Panc1 (cell line): Measurements from ENCODE around the gene HACD2. TPM values are rescaled to one million over a fixed set of nuclear protein-coding genes. Genes with fewer than 3 reads are reported as not detected.

Source experiments
- ATAC-seq: fragments of 200-7000 bp; cut with Tn5 transposase; 2 replicates; pipeline ENCODE4 v1.9.1; 2020; ENCODE audit warnings: mild to moderate bottlenecking, moderate library complexity
- BruUV-seq: library from RNA; stranded (reverse); fragments of 400-500 nt; replicated peaks from 2 replicates; lab custom pipeline; 2021; lab: Mats Ljungman, UMichigan
- CTCF ChIA-PET: fragments of 300-600 bp; sonication (Branson Sonifier 250); formaldehyde crosslinking; loops from one replicate; lab custom pipeline; 2022; ENCODE audit warnings: antibody characterized with exemption; lab: Charles Lee
- POLR2A ChIA-PET: fragments of 300-600 bp; sonication (Branson Sonifier 250); formaldehyde crosslinking; loops from one replicate; lab custom pipeline; 2022; ENCODE audit warnings: antibody characterized with exemption; lab: Charles Lee
- DNase-seq: peaks from one replicate; pipeline ENCODE4 v3.0.0-alpha.2; 2010; ENCODE audit warnings: low read depth, low spot score
- H3K27ac ChIP-seq: 2 replicates; pipeline ENCODE4 v1.5.1; 2011; ENCODE audit warnings: mild to moderate bottlenecking, low read length, inconsistent platforms
- H3K27me3 ChIP-seq: fragments of 200-500 bp; sonication (Bioruptor generic); 2 replicates; pipeline ENCODE4 v1.6.0; 2014; ENCODE audit warnings: low read length, inconsistent platforms; ENCODE audit not compliant: control insufficient read depth, insufficient read depth
- H3K36me3 ChIP-seq: fragments of 200-500 bp; sonication (Bioruptor generic); 2 replicates; pipeline ENCODE4 v1.5.1; 2014; ENCODE audit warnings: inconsistent platforms, mild to moderate bottlenecking, low read length, moderate library complexity; ENCODE audit not compliant: control insufficient read depth, insufficient read depth
- H3K4me1 ChIP-seq: 2 replicates; pipeline ENCODE4 v1.5.1; 2011; ENCODE audit warnings: inconsistent platforms, mild to moderate bottlenecking, low read length, moderate library complexity; ENCODE audit not compliant: control insufficient read depth, insufficient read depth
- H3K4me3 ChIP-seq, 2 experiments: 2 replicates each; pipeline ENCODE4 v1.5.1; 2011 to 2012; ENCODE audit warnings: low read depth in 2 of 2, low read length in 2 of 2, mild to moderate bottlenecking in 2 of 2, inconsistent platforms in 1 of 2, moderate library complexity in 1 of 2
- H3K9me3 ChIP-seq: fragments of 200-500 bp; sonication (Bioruptor generic); 2 replicates; pipeline ENCODE4 v1.5.1; 2014; ENCODE audit warnings: low read depth, mild to moderate bottlenecking, inconsistent platforms, low read length, moderate library complexity; ENCODE audit not compliant: control insufficient read depth, insufficient read depth
- POLR2AphosphoS5 ChIP-seq: IDR thresholded peaks from 2 replicates; pipeline ENCODE4 v1.6.1; 2012; ENCODE audit warnings: mild to moderate bottlenecking, low read depth, low read length, moderate library complexity
- SIN3A ChIP-seq: IDR thresholded peaks from 2 replicates; pipeline ENCODE4 v1.6.1; 2012; ENCODE audit warnings: low read depth, mild to moderate bottlenecking, low read length, moderate library complexity, borderline replicate concordance; ENCODE audit not compliant: insufficient read depth
- TCF7L2 ChIP-seq: IDR thresholded peaks from 2 replicates; pipeline ENCODE4 v1.6.1; 2011; ENCODE audit warnings: mild to moderate bottlenecking, low read depth, low read length, inconsistent platforms
- in situ Hi-C: cut with HindIII; loops from 2 replicates; pipeline ENCODE4 v1.10.0; 2016; ENCODE audit warnings: low sequenced_read_pairs, low pct_unique_long_range_greater_than_20kb
- intact Hi-C: fragments of 100-400 bp; cut with micrococcal nuclease; formaldehyde crosslinking; loops from one replicate; pipeline ENCODE4 v1.10.0; 2022; ENCODE audit not compliant: unreplicated experiment
- total RNA-seq: library from RNA; stranded (reverse); gene quantifications from one replicate; pipeline ENCODE4 v1.2.1, GENCODE V29; 2021; ENCODE audit not compliant: unreplicated experiment
- TF ChIP-seq, protein P1 (sequence below): fragments of 450-650 bp; IDR thresholded peaks from 2 replicates; pipeline ENCODE4 v1.5.1; 2017; ENCODE audit warnings: mild to moderate bottlenecking
- TF ChIP-seq, protein P2 (sequence below), 2 experiments: IDR thresholded peaks; 2 replicates each; pipeline ENCODE4 v1.6.1; 2011 to 2012; ENCODE audit warnings: low read depth in 2 of 2, control low read depth in 1 of 2, low read length in 1 of 2, mild to moderate bottlenecking in 1 of 2, moderate library complexity in 1 of 2; ENCODE audit not compliant: insufficient read depth in 1 of 2

The HACD2 gene
- total RNA-seq, 1 experiment from 2014 or later: 58.6 TPM

DNA sequence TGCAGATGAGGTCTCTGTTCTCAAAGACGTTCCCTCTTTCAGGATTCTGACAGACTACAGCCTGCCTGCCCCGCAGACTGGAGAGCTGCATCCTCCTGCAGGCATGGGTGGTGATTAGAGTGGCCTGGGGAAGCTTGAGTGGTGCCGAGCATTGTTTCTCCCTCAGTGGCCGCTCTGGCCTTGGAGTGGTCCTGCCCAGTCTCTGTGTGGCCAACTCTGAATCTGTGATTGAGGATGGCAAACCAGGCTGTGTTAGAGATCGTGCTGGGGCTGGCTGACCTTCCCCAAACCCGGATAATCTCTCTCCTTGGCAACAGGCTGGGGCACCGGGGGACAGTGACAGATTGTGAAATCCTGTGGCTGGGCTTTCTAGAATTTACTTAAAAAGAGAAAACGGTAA is 125.0 kb downstream of the HACD2 start:
- ChIA-PET POLR2A (no interaction called here), CTCF (no interaction called here)
- TF ChIP-seq, protein P1, sequence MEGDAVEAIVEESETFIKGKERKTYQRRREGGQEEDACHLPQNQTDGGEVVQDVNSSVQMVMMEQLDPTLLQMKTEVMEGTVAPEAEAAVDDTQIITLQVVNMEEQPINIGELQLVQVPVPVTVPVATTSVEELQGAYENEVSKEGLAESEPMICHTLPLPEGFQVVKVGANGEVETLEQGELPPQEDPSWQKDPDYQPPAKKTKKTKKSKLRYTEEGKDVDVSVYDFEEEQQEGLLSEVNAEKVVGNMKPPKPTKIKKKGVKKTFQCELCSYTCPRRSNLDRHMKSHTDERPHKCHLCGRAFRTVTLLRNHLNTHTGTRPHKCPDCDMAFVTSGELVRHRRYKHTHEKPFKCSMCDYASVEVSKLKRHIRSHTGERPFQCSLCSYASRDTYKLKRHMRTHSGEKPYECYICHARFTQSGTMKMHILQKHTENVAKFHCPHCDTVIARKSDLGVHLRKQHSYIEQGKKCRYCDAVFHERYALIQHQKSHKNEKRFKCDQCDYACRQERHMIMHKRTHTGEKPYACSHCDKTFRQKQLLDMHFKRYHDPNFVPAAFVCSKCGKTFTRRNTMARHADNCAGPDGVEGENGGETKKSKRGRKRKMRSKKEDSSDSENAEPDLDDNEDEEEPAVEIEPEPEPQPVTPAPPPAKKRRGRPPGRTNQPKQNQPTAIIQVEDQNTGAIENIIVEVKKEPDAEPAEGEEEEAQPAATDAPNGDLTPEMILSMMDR: no peak
- TF ChIP-seq, protein P2, sequence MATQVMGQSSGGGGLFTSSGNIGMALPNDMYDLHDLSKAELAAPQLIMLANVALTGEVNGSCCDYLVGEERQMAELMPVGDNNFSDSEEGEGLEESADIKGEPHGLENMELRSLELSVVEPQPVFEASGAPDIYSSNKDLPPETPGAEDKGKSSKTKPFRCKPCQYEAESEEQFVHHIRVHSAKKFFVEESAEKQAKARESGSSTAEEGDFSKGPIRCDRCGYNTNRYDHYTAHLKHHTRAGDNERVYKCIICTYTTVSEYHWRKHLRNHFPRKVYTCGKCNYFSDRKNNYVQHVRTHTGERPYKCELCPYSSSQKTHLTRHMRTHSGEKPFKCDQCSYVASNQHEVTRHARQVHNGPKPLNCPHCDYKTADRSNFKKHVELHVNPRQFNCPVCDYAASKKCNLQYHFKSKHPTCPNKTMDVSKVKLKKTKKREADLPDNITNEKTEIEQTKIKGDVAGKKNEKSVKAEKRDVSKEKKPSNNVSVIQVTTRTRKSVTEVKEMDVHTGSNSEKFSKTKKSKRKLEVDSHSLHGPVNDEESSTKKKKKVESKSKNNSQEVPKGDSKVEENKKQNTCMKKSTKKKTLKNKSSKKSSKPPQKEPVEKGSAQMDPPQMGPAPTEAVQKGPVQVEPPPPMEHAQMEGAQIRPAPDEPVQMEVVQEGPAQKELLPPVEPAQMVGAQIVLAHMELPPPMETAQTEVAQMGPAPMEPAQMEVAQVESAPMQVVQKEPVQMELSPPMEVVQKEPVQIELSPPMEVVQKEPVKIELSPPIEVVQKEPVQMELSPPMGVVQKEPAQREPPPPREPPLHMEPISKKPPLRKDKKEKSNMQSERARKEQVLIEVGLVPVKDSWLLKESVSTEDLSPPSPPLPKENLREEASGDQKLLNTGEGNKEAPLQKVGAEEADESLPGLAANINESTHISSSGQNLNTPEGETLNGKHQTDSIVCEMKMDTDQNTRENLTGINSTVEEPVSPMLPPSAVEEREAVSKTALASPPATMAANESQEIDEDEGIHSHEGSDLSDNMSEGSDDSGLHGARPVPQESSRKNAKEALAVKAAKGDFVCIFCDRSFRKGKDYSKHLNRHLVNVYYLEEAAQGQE (IDR thresholded peaks at IDR 0.05; ENCODE audit: insufficient read depth in 1 of 2, low read depth in 2 of 2, low read length in 1 of 2): no peak
- TF ChIP-seq TCF7L2: no peak
- no peak for TF ChIP-seq SIN3A
- no peak for TF ChIP-seq POLR2AphosphoS5
- Histone ChIP-seq H3K27ac (no peak overlapping the region), H3K27me3 (peaks cover 27% of the 10 kb centered on the region), H3K9me3 (no peaks in the 10 kb centered on the region), H3K4me3 (no peak overlapping the region), H3K36me3 (no peaks in the 10 kb centered on the region), H3K4me1 (no peaks in the 10 kb centered on the region)
- BruUV-seq: no TSS peak
- in situ Hi-C loops: no loop called here
- no peak for DNase-seq
- no peak; the same call in 1 of the 2 replicates for ATAC-seq
- intact Hi-C loops: no loop called here

DNA sequence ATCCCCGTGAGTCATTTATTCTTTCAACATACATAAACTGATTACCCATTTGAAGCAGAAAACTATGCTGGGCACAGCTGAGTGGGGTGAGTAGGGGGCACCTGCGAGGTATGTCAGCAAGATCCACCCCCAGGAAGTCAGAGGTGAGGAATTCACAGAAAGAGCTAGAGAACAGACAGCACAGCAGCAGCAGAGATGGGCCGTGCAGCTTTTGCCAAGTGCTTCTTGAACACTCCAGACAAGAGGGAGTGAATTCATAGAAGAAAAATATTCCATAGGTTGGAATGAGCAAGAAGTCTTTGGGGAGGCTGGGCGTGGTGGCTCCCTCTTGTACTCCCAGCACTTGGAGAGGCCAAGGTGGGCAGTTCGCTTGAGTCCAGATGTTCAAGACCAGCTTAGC is 126.6 kb downstream of the HACD2 start:
- no TSS peak for BruUV-seq
- DNase-seq: no peak
- Histone ChIP-seq H3K36me3 (no peaks in the 10 kb centered on the region), H3K9me3 (no peaks in the 10 kb centered on the region), H3K27ac (no peak overlapping the region), H3K4me3 (no peak overlapping the region), H3K4me1 (no peaks in the 10 kb centered on the region), H3K27me3 (peaks cover 25% of the 10 kb centered on the region)
- POLR2A ChIA-PET: no interaction called here
- in situ Hi-C loops (no loop called here), intact Hi-C loops (no loop called here)
- CTCF ChIA-PET: no interaction called here
- TF ChIP-seq, protein P1: no peak
- TF ChIP-seq POLR2AphosphoS5: no peak
- TF ChIP-seq, protein P2 (IDR thresholded peaks at IDR 0.05; ENCODE audit: insufficient read depth in 1 of 2, low read depth in 2 of 2, low read length in 1 of 2): no peak
- TF ChIP-seq TCF7L2: no peak
- TF ChIP-seq SIN3A: no peak
- ATAC-seq: no peak
